ENCODE measurements around the gene CACNG4.

The CACNG4 gene

GRCh38 chr17:67056746-67057490 lies 92.4 kb downstream of the CACNG4 start:
- DNase-seq (ENCODE audit: low spot score) = no peak
- FAIRE-seq = no peak

GRCh38 chr17:67058036-67058435 lies 93.5 kb downstream of the CACNG4 start:
- FAIRE-seq = no peak
- no peak for DNase-seq (ENCODE audit: low spot score)

- FAIRE-seq (no peak), DNase-seq (ENCODE audit: low spot score) (no peak)
Observed at GRCh38 chr17:67059372-67059771, 94.9 kb downstream of the CACNG4 start.

DNA sequence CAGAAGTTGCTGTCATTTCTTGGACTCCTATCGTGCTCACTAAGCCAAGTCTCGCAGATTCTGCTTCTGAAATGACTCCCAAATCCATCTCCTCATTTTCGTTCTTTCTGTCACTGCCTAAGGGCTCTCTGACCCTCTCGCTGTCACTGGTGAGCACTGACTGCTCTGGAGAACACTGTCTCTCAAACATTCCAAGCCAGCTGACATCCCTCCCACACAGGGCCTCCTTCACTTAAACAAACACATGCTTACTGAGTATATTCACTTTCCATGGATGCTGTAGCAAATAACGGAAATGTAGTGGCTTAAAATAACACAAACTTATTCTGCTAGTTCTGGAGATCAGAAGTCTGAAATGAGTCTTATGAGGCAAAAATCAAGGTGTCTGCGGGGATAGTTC lies 98.6 kb downstream of the CACNG4 start:
- FAIRE-seq = no peak
- no peak for DNase-seq (ENCODE audit: low spot score)

GRCh38 chr17:67066717-67067116 lies 102.2 kb downstream of the CACNG4 start:
- FAIRE-seq = no peak

GRCh38 chr17:67067571-67068482 lies 103.3 kb downstream of the CACNG4 start:
- FAIRE-seq (no peak), DNase-seq (ENCODE audit: low spot score) (no peak)

More at GRCh38 chr17:67066717-67067116, 102.2 kb downstream of the CACNG4 start:
- no peak for DNase-seq (ENCODE audit: low spot score)

DNA sequence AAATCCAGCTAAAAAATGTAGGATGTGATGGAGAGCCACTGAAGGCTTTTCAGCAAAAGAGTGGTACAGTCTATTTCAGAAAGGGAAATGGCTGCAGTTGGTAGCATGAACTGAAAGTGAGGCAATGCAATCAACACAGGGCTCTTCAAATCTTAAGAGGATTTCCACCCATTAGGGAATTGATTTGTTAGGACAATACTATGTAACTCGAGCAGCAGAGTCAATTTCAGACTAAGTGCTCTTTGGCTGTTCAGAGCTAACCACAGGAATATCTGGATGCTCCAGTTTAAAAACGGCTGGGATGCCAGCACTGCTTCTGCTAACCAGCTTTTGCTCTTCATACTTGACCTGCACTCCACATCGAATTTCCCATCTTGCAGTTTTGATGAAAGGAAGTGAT lies 104.5 kb downstream of the CACNG4 start:
- FAIRE-seq (no peak), DNase-seq (ENCODE audit: low spot score) (no peak)

GRCh38 chr17:67069603-67070136 lies 105.2 kb downstream of the CACNG4 start:
- DNase-seq (ENCODE audit: low spot score) (no peak), FAIRE-seq (no peak)

DNA sequence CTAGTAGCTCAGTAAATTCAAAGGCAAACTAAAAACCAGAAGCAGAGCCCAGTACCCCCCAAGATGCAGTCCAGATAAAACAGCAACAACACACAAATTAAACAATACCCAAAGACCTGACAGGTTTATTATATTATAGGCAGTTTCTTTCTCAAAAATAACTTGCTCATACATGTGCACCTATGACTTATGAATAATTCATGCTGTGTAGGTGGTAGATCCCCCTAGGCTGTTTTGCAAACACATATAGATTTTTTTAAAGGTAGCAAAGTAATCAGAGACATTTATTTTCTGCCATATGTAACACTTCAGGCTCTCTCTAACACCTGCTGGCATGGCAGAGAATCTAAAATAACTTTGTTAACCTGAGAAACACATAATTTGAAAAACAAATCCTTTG lies 107.1 kb downstream of the CACNG4 start:
- DNase-seq (ENCODE audit: low spot score) (no peak), FAIRE-seq (no peak)

DNA sequence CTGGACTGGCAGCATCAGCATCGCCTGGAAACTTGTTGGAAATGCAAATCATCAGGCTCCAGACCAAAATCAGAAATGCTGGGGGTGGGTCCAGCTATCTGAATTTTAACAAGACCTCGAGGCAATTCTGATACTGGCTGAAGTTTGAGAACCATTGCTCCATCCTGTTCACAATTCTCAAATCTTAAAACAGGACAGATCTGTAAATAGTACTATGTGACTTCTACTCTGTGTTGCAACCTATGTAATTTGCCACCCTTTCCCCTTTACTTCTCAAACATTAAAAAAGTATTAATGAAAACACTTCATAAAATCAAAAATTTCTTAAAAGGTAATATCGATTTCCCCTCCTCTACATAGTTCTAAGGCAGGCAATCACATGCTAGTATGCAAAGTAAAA lies 108.4 kb downstream of the CACNG4 start:
- DNase-seq (ENCODE audit: low spot score) (no peak), FAIRE-seq (no peak)

DNA sequence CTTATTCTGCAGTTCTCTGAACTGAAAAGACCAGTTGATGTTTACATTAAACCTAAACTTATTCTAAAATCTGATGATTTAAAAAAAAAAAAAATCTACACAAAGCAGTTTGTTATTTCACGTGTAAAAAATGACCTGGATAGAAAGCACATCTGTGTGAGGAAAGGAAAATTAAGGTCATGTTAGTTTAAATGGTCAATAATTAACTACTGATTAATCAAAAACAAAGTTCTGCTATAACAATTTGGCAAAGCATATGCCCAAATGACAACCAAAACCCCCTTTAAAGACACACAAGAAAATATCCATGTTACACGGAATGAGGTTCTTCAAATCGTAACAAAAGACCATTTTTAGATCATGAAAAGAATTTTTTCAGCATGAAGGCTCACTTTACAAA lies 110.3 kb downstream of the CACNG4 start:
- no peak for FAIRE-seq

DNA sequence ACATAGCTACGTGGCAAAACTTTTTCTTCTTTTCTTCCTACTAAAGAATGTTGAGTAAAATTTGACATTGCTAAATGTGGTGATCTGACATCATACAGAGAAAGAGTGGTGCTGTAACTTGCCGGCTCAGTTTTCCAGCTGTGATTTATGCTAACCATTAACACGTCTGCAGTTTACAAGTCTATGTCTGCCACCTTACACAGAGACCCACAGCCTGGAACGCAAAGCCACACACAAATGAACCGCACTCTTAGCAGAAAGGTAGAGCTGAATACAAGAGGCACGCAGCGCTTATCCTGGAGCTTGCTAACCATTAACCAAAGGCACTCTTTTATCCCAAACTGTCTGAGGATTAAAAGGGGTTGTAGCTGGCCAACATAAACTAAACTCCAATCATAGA lies 111.8 kb downstream of the CACNG4 start:
- FAIRE-seq (no peak), DNase-seq (ENCODE audit: low spot score) (no peak)

More for the DNA sequence above, 110.3 kb downstream of the CACNG4 start:
- no peak for DNase-seq (ENCODE audit: low spot score)

DNA sequence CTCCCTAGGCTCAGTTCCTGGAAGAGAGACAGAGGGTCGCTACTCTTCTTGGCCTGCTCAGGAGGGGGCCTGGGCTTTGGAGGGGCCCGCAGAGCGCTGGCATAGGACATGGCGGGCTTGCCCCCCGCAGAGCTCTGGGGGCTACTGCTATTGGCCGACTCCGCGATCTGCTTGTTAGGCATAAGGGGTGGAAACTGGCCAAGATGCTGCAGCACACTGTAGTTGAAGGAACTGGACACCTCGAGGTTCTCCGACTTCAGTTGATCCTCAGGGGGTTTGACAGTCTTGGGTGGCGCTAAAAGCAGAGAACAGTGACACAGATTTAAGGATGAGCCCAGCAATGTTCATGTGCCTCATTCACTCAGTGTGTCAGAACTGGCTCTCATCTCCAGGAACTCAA lies 113.8 kb downstream of the CACNG4 start:
- no peak for DNase-seq (ENCODE audit: low spot score)
- FAIRE-seq = no peak

DNA sequence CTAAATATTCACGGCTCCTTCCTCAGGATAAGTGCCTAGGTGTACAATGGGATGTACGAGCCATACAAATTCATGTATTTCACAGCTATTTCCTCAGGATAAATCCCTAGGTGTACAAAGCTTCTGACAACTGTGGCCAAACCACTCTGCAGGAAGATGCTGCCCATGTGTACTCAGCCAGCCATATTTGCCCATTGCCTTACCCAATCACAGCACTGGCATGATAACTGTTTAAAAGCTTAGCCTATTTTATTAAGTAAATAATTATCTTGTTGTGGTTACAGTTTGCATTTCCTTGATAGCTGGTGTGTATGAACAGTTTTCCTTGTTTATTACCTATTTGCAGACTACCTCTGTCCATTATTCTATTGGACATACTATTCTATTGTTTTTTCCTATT lies 115.0 kb downstream of the CACNG4 start:
- DNase-seq (ENCODE audit: low spot score) (no peak), FAIRE-seq (no peak)

GRCh38 chr17:67080804-67081203 lies 116.3 kb downstream of the CACNG4 start:
- FAIRE-seq = no peak

DNA sequence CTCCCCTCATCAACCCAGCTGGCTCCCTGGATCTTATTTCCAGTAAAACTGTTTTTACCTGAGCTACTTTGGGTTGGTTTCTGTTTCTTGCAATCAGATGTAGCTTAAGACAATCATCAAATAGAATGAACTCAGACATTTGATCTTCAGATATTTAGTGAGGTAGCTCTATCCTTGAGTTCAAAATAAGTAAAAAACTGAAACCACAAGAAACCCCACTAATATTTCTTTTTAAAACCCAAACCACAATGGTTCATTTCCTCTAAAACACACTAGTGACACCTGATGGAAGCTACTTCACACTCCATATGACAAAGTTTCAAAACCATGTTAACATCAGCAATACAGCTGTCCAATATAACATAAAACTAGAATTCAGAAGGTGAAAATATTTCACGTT lies 117.6 kb downstream of the CACNG4 start:
- DNase-seq (ENCODE audit: low spot score) = no peak
- FAIRE-seq = no peak

More at GRCh38 chr17:67080804-67081203, 116.3 kb downstream of the CACNG4 start:
- DNase-seq (ENCODE audit: low spot score) = no peak

Measured in urothelium cell line (cell line).